GM21619 (cell line): Measurements from ENCODE around the gene CRYGB.
"Not testable (repeated sequence)": the region's sequence is repeated elsewhere in the genome, so short reads cannot be mapped to it uniquely, and the experiment has no call there.

Experiments
- ATAC-seq: cut with Tn5 transposase; IDR thresholded peaks from one replicate; pipeline ENCODE4 v1.9.1; 2021; ENCODE audit not compliant: unreplicated experiment

CRYGB gene

DNA sequence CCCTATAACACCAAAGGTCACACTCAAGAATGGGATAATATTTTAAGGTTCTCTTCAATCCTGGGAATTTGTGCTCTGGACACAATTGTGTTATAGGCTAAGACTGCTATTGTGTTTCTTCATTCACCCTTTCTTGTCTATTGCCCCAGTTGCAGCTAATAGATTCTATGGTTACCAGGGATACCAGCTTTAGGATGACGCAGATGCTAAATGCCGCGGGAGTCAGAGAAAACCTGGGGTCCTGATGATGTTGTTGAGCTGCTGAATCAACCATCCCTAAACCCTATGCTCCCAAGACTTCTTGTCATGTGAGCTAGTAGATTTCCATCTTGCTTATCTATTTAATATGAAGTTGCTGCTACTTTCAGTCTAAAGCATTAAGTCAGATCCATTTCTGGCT lies 27.0 kb downstream of the CRYGB start:
- no peak for ATAC-seq

DNA sequence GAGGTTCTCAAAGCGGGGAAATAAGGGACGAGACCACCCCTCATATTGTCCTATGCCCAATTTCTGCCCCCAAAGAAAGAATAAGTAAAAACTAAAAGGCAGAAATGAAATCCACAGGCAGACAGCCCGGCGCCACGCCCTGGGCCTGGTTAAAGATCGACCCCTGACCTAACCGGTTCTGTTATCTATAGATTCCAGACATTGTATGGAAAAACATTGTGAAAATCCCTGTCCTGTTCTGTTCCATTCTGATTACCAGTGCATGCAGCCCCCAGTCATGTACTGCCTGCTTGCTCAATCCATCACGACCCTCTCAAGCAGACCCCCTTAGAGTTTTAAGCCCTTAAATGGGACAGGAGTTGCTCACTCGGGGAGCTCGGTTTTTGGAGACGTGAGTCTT lies 28.6 kb downstream of the CRYGB start:
- not testable (repeated sequence) for ATAC-seq

DNA sequence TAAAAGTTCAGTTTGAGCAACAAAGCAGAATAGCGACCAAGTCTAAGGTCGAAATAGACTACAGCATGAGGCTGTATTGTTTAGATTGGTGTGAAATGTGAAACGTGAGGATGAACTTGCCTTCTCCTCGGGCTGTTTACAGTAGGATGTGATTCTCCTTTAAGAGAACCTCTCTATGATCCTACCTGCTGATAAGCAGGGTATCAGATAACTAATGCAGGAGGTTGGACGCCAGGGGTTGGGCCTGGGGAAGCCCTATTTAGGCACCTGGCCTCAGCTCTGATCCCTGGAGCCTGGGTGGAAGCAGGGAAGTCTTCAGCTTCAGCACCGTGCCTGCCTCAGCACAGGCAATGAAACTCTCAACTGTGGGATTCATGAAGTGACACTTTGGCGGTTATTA lies 33.0 kb downstream of the CRYGB start:
- ATAC-seq, result no peak

DNA sequence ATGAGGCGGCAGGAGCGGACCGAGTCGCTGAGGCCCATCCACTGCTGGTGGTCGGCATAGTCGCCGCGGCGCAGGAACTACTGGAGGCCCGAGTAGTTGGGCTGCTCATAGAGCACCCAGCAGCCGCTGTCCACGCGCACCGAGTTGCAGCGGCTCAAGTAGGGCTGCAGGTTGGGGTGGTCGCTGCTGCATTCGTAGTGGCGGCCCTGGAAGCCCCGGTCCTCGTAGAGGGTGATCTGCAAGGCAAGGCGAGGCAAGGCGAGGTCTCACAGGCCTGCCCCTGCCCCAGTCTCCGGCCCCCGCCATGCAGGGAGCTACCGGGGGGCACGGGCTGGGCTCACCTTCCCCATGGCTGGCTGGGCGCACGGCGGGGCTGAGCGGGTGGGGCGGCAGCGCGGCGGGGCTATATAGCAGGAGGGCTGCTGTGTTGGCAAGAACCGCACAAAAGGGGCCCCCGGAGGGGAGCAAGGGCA lies 33.6 kb downstream of the CRYGB start:
- ATAC-seq, result not testable (repeated sequence)

DNA sequence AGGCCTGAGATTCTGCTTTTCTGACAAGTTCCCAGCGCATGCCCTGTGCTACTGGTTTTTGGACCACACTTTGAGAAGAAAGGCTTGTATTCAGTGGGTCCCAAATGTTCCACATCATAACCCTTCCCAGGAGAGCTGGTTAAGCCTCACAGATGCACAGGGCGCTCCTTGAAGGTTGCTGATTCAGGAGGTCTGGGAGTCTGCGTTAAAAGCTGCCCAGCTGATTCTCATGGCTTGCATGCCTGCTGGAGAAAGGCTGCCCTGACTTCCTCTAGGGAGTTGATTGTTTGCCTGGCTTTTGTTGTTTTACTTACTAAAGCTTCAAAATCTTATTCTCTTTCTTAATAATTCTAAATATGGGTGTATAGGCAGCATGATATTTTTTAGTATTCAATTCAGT lies 42.3 kb downstream of the CRYGB start:
- no peak for ATAC-seq

DNA sequence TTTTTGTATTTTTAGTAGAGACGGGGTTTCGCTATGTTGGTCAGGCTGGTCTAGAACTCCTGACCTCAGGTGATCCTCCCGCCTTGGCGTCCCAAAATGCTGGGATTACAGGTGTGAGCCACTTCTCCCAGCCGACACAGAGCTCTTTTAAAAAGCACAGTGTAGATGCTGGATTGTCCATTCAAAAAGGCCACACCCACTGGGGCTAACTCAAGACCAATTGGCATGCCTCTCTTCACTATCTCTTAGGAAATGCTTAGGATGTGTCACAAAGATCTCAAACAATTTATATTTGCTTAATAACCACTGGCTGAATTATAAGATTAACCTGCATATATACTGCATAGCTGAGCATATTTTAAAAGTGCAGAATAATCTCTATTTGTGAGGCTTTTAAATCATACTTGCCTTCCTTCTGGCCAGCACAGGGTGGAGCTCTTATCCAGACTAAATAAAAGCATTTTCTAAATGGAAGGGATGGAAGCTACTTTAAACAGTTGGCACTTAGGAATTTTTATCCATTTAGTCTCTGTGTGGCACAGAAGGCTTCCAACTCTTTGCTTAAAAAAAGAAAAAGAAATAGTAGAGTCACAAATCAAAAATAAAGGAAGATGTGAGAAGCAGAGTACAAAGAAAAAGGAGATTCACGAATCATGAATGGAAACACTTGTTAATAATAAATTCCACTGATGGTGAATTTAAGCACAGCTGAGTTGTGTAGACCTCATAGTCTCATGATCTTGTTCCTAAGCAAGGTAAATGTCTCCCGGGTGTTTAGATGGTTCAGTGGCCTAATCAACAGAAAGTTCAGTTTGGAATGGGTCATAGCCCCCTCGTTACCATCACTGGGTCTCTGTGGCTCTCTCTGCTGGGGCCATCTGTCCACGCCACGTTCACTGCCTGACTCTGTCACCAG lies 44.0 kb downstream of the CRYGB start:
- ATAC-seq, result no peak

DNA sequence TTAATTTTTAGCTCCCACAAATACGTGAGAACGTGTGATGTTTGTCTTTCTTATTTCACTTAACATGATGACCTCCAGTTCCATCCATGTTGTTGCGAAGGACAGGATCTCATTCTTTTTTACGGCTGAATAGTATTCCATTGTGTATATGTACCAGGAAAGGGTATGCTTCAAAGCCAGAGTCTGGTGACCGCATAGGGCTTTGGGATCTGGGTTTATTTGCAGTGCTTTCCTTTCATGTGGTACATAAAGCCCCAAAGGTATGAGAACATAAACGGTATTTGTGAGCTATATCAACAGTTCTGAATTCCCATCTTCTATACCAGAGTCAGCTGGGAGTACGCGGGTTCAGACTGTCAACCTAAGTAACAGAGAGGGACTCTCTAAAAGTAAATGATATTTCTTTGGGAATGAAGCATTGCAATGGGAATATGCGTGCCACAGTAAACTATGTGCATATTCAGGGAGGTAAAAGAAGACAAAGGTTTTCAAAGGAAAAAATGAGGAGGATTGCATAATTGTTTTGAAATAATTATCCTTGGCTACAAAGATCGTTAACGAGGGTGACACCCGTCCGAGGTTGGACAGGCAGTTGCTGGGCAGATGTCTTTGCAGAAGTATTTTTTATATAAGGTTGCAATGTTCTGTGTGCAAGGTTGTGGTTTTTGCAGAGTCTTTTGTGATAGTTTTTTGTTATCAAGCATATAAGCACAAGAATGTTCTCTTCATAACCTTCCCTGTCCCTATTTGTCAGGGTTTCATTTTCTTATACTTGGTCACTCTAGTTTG lies 46.1 kb downstream of the CRYGB start:
- ATAC-seq, result no peak

DNA sequence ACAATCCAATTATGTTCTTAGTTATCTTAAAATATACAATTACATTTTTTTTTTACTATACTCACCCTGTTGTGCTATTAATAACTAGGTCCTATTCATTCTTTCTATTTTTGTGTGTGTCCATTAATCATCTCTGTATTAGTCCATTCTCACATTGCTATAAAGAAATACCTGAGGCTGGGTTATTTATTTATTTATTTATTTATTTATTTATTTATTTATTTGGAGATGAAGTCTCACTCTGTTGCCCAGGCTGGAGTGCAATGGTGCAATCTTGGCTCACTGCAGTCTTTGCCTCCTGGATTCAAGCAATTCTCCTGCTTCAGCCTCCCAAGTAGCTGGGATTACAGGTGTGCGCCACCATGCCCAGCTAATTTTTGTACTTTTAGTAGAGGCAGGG lies 47.3 kb downstream of the CRYGB start:
- not testable (repeated sequence) for ATAC-seq

DNA sequence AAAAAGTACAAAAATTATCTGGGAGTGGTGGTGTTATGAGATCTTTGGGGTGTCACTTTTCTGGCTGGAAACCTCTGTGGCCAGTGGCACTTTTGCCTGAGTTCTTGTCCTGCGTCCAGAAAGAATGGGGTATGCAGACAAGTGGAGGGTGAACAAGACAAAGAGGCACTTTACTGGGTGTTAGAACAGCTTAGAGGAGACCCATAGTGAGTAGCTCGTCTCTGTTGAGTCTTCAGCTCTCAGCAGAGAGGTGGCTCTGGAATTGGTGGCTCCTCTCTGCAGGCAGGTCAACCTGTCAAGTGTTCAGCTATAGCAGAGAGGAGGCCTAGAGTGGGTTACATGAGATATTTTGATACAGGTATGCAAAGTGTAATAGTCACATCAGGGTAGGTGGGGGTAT lies 47.7 kb downstream of the CRYGB start:
- ATAC-seq, result no peak

DNA sequence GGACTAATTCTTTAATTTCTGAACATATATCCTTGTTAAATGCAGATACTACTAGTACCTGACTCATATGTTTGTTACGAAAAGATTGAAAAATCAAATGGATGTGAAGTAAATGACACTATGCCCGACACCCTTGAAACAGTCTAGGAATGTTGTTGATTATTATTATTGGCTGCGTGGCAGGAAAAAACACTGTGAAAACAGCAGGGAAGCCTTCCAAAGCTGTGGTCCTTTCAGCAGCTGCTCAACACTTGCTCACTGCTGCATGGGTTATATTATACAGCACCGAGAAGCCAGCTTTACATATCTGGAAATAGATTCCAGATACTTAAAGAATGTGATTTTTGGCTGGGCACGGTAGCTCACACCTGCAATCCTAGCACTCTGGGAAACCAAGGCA lies 48.2 kb downstream of the CRYGB start:
- no peak for ATAC-seq

DNA sequence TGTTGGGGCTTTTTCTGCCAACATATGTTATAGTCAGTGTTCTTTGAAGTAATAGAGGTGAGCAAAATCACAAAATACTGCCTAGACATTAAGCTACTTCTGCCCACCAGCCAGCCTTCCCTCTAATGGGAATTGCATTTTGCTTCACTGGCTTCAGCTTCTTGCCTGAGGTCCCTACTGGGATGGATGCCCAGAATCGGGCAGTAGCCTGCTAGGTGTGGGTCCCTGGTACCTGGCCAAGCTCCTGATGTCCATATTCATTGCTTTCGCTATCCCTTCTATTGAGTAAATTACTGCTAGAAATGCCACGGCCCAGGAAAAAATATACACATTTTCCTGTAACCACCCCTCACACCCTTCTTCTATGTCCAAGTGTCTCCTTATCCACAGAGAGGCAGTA lies 48.6 kb downstream of the CRYGB start:
- ATAC-seq, result no peak

DNA sequence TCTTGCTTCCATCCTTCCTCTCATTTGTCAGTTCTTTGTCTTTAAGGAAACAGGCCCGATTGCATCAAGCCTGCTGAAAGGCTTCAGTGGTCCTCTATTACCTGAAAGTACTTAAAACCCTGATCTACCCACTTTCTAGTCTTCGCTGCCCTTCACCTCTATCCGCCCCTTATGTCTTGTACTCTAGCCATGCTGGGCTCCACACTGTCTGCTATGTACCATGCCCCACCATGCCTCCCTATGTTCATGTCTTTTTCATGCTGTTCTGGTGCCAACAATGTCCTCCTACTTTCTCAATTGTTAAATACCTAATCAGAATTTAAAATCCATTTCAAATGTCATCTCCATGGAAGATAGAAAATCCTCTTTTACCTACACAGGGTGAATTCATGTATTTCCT lies 49.9 kb downstream of the CRYGB start:
- ATAC-seq, result no peak

DNA sequence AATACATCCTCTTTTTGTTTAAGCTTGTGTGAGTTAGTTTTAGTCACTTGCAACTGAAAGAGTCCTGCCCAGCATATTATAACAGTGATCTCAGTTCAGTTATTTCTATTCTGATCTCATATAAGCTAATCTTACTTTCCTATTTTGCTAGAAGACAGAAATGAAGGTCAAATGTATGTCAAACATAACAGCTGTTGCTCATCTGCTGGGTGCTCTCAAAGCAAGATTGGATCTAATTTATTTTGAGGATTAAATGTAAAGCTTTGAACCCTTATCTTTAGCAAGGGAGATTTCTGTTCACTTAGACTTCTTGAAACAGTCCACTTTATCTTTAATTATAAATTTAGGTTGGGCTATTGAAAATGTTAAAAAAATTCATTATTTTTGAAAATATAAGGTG lies 52.8 kb downstream of the CRYGB start:
- no peak for ATAC-seq
